Neural progenitor cell (in vitro differentiated cells): ENCODE results near the gene KPNA6.

Source experiments
- EZH2 ChIP-seq: fragments of 200-600 bp; sonication (generic); IDR thresholded peaks from 2 replicates; pipeline ENCODE4 v1.6.1; 2017; ENCODE audit warnings: antibody characterized with exemption, mild to moderate bottlenecking, moderate library complexity
- EZH2phosphoT487 ChIP-seq: fragments of 200-600 bp; sonication (generic); IDR thresholded peaks from 2 replicates; pipeline ENCODE4 v1.6.1; 2017; ENCODE audit warnings: antibody characterized with exemption
- TF ChIP-seq, protein P1 (sequence below): fragments of 200-600 bp; sonication (generic); IDR thresholded peaks from 2 replicates; pipeline ENCODE4 v1.5.1; 2017; ENCODE audit warnings: antibody characterized with exemption, mild to moderate bottlenecking

DNA sequence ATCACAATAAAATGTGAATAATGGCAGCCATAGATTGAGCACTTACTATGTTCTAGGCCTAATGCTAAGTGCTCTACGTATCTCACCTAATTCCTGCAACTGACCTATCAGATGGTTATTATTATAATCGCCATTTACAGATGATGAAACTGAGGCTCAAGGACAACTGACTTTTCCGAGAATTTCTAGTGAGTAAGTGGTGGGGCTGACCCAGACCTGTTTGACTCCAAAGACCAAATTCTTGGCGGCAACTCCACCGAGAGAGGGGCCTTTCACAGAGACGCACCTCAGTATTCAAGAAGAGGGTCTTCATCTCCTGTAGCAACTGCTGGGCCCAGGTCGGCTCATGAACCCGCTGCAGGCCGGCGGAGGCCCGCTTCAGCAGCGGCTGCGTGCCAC lies 113.7 kb downstream of the KPNA6 start:
- TF ChIP-seq, protein P1, sequence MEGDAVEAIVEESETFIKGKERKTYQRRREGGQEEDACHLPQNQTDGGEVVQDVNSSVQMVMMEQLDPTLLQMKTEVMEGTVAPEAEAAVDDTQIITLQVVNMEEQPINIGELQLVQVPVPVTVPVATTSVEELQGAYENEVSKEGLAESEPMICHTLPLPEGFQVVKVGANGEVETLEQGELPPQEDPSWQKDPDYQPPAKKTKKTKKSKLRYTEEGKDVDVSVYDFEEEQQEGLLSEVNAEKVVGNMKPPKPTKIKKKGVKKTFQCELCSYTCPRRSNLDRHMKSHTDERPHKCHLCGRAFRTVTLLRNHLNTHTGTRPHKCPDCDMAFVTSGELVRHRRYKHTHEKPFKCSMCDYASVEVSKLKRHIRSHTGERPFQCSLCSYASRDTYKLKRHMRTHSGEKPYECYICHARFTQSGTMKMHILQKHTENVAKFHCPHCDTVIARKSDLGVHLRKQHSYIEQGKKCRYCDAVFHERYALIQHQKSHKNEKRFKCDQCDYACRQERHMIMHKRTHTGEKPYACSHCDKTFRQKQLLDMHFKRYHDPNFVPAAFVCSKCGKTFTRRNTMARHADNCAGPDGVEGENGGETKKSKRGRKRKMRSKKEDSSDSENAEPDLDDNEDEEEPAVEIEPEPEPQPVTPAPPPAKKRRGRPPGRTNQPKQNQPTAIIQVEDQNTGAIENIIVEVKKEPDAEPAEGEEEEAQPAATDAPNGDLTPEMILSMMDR = no peak
- no peak for TF ChIP-seq EZH2
- TF ChIP-seq EZH2phosphoT487 = no peak
